NCI-H2196 treated with DMSO at 0.1 percent for 48 hours (cell line): ENCODE results near the gene CTDSPL.

Experiments
- DNase-seq: peaks from one replicate; lab custom pipeline; 2025; ENCODE audit not compliant: unreplicated experiment; lab: John Stamatoyannopoulos, UW

Gene CTDSPL

DNA sequence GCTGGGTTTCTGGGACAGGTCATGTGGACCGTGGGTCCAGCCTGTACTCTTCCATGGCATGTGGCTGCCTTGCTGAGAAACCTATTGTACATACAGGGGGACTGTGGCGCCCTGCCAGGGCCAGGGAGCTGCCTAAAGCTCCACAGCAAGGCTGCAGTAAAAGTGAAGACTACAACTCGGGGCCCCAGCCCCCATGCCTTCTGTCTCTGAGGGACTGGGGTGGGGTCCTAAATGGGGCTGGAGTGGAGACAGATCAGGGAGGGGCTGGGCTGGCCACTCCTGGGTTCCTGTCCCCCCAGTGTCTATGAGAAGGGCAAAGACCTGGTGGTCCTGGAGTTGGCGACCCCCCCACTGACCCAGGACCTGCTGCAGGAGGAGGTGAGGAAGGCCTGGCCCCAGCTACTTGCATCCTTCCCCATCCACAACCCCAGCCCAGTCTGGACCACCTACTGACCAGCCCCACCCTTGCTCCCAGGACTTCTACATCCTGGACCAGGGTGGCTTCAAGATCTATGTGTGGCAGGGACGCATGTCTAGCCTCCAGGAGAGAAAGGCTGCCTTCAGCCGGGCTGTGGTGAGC, 136.2 kb downstream of the CTDSPL start:
- DNase-seq, result no peak

DNA sequence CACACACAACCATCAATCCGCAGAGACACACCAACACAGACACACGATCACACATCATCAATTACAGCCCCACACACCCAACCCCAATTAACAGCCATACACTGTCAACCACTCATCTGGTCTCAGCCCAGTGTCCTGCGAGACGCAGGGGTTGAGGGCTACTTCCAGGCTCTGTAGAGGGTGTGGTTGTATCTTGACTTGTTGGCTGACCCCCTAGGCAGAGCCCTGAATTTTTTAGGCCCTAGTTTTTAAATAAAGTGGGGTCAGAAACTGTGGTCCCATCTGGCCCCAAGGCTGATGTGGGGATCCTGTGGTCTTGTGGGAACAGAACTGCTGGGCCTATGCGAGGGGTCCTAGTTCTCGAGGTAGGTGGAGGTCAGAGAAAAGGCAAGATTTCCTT, 138.2 kb downstream of the CTDSPL start:
- DNase-seq, result no peak

DNA sequence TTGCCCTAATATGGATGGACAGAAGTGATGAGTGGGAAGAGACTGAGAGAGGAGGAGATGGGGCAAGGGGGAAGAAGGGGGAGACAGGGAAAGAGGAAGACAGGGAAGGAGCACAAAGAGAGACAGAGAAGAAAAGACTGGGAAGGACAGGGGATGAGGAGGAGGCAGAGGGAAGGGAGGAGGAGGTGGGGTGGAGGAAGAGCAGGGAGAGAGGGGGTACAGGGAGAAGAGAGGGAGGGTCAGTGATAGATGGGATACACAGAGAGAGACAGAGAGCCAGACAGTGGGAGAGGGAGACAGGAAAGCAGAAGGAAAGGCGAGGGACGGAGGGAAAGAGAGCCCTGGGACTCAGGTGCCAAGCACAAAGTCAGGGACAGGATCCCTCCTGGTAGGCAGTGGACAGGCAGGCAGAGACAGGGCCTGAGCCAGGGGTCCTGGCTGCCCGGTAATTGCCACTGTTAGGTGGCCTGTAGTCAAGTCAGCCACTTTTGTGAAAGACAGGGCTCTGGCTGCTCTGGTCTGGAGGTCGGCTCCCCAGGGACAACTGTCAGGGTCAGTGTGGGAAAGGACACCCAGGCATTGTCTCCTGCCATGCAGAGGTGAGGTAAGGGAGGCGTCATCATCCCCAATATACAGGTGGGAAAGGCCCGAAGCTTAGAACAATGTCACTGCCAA, 138.7 kb downstream of the CTDSPL start:
- DNase-seq, result no peak

DNA sequence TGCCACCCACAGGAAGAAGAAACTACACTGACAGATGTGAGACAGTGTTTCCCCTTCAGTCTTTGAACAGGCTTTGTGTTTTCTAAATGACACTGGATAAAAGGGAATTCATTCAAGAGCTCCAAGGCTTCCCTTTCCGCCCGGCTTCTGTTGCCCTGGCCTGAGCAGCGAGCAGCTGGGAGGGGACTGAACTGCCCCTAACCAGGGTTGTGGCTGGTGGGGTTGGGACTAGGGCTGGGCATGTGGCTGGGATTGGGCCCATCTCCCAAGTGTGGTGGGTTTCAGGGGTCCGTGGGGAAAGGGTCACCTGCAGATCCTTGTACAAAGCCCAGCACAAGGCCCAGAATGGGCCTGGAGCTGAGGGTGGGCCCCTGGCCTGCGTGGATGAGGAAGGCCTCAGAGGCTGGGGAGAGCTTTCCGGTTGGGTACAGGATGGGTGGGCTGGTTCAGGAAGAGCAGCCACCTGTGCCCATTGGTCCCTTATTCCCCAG, 139.3 kb downstream of the CTDSPL start:
- no peak for DNase-seq

DNA sequence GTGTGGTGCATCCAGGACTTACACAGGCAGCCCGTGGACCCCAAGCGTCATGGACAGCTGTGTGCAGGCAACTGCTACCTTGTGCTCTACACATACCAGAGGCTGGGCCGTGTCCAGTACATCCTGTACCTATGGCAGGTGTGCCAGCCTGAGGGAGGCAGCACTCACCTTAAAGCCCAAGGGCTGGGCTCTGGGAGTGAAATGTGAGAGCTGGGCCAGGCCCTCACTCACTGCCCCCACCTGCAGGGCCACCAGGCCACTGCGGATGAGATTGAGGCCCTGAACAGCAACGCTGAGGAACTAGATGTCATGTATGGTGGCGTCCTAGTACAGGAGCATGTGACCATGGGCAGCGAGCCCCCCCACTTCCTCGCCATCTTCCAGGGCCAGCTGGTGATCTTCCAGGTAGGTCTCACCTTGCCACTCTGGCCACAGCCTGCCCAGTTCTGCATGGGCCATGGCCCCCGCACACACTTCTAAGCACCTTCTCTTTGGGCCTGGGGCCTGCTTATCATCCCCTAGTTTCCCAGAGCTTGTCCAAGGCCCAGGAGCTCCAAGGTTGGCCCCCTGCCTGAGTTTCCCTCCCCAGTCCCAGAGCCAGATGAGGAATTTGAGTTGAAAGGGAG, 139.9 kb downstream of the CTDSPL start:
- no peak for DNase-seq

DNA sequence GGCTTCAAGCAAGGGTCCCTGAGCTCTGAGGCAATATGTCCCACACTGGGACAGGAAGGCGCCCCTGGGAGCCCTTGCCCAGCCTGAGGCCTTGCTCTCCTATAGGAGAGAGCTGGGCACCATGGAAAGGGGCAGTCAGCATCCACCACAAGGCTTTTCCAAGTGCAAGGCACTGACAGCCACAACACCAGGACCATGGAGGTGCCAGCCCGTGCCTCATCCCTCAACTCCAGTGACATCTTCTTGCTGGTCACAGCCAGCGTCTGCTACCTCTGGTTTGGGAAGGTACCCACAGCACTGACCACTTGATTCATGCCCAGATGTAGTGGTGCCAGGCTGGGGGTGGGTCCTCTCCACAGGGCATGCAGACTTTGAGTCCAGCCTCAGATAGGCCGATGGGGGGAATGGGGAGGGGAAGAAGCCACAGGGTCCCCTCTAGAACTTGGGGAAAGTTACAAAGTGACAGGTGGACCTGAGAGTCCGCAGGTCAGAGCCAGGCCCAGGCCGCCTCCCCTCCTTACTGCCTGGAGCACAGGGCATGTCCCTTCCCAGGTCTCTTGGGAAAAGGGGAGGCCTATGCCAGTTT, 140.7 kb downstream of the CTDSPL start:
- no peak for DNase-seq

DNA sequence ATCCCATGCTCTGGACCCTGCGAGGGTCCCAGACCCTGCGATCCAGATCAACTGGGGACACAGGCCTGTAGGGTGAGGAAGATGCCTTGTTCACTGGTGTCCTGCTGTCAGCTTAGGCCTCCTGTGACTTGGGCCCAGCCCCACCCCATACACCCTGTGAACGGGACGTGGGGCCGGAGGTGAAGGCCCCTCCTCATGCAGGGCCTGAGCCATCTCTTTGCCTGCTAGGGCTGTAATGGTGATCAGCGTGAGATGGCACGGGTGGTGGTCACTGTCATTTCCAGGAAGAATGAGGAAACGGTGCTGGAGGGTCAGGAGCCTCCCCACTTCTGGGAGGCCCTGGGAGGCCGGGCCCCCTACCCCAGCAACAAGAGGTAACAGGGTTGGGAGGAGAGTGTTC, 141.3 kb downstream of the CTDSPL start:
- DNase-seq, result no peak

DNA sequence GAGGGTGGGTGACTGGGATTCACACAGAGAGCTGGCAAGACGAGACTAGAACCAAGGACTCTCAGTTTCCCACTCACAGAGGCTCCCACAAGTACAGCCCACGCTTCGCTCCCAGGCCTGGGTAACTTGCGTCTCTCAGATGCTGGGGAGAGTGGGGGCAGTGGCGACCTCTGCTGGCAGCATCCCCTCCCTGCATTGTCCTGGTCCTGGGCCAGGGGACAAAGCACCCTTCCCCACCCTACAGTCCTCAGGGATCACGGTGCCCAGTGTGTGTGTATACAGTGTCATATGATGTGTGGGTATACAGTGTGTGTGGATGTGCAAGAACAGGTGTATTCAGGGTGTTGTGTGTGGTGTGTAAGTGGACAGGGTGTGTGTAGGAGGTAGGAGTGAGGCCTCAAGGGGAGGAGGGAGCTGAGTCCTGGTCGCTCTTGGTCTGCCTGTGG, 141.7 kb downstream of the CTDSPL start:
- DNase-seq, result no peak

DNA sequence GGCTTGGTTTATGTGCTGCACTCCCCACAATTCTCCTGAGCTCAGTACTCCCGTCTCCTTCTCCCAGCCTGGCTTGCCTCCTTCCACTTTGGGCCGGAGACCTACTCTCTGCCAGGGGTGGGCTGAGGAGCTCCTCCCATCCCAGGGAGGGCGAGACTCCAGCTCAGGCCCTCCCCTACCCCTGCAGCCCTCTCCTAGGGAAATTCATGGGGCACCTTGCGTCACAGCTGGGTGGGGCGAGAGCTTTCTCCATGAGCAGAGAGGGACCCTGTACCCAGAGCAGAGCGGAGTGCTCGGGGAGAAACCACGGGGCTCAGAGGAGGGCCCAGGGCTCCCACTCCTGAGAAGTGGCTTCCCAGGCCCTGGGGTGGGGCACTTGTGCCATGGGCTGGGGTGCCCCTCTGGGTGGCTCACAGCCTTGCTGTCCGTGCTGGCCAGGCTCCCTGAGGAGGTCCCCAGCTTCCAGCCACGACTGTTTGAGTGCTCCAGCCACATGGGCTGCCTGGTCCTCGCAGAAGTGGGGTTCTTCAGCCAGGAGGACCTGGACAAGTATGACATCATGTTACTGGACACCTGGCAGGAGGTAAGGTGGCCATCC, 142.2 kb downstream of the CTDSPL start:
- no peak for DNase-seq

DNA sequence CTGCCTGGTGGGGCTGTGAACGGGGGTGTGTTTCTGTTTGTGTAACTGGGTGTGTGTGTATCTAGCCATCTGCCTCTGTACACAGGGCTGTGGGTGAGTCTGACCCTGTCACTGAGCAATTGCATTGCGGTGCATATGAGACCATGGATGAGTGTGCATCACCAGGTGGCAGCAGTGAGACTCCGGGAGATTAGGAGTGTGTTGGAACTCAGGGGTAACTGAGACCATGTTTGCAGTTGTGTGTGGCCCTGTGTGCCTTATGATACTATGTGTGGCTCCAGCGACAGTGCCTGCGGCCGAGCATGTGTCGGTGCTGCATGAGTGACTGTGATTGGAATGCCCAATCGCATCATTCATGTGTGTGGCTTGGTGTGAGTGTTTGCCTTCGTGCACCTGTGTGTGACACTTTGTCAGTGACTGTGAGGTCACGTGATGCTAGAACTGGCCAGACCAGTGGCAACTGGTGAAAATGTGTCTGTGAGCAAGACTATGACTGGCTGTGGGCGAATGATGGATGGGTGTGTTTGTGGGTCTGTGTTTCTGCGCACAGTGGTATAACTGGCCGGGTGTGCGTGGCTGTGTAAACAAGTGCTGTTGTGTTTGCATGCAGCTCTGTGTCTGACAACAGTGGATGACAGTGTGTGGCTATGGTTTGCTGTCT, 142.9 kb downstream of the CTDSPL start:
- no peak for DNase-seq

DNA sequence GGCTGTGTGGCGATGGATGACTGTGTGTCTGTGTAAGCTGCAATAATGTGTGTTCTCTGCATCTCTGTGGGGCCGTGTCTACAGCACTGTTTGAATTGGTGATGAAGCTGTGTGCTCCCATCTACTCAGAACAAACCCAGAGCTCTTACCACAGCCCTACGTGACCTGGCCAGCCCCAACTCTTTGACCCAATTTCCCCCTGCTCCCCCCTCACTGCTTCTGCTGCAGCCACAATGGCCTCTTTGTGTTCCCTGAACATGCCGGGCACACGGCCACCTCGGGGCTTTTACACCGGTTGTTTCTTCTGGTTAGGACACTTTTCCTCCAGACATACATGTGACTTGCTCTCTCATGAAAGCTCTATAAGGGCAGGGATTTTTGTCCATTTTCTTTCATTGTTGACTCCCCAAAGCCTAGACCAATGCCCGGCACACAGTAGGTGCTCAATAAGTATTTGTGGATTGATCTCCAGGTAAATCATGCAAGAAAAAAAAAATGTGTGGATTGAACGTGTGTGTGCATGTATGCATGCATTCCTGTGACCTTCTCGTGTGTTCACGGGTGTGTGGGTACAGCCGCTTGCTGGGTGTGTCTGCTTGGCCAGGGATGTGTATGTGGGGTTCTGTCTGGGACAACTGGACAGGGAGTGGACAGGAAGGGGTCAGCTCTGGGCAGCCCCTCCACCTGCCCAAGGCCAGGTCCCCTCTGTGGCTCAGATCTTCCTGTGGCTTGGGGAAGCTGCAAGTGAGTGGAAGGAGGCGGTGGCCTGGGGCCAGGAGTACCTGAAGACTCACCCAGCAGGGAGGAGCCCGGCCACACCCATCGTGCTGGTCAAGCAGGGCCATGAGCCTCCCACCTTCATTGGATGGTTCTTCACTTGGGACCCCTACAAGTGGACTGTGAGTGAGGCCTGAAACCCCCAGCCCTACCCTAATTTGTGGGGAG, 143.7 kb downstream of the CTDSPL start:
- no peak for DNase-seq

DNA sequence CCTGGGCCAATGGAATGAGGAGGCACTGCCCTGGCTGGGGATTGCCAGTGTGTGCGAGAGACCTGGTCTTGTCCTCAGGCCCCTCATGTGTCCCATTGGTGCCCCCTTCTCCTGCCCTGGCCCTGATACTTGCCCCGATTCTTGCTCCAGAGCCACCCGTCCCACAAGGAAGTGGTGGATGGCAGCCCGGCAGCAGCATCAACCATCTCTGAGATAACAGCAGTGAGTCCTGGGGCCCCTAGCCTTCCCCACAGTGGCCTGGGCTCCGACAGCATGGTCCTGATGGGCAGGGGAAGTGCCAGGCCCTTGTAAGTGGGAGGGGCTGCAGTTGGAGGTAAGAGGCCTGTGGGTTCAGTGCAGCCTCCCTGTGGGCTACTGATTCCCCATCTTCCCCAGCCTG, 144.4 kb downstream of the CTDSPL start:
- DNase-seq, result no peak

DNA sequence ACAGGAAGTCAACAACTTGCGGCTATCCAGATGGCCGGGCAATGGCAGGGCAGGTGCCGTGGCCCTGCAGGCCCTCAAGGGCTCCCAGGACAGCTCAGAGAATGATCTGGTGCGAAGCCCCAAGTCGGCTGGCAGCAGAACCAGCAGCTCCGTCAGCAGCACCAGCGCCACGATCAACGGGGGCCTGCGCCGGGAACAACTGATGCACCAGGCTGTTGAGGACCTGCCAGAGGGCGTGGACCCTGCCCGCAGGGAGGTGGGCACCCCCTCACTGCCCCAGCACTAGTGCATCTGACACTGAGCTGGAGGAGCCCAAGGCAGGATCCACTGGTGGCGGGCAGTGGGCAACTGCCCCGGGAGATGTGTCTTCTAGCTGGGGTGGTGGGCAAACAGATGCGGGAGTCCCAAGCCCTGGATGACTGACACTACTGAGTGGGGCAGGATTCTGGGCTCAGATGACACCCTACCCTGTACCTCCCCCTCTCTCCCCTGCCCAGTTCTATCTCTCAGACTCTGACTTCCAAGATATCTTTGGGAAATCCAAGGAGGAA, 144.8 kb downstream of the CTDSPL start:
- DNase-seq, result no peak

DNA sequence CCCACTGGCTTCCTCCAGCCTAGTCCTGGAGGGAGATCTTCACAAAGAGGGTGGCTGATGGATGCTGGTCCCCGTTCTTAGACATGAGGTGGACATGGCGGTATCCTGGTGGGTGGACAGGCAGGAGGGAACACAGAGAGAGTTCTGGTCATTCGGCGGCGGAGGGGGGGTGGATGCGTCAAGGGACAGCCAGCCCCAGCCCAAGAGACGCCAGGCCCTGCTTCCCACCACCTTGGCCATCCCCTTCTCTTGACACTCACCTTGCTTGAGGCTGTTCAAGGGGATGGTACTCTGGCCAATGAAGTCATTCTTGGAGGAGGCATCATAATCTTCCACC, 146.0 kb downstream of the CTDSPL start:
- DNase-seq, result no peak

DNA sequence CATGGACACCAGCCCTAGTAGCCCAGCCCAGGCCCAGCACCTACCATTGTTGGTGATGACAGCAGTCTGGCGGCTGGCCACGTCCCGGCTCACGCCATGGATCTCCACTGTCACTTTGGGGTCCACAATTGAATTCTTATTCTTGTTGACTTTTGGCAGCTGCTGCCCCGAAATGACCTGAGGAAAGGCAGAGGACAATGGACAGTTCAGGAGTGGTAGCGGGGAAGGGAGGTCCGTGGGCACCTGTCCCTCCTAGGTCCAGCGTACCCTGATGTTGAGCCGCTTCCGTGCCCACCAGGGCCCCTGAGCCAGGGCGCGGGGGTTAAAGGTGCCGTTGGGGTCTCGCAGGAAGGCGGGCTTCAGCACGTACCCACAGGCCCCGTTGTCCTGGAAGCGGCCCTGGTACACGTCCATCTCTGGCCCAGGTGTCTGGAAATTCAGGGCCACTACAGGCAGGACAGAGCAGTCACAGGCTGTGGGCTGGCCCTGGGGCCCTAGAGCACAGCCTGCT, 146.6 kb downstream of the CTDSPL start:
- no peak for DNase-seq

DNA sequence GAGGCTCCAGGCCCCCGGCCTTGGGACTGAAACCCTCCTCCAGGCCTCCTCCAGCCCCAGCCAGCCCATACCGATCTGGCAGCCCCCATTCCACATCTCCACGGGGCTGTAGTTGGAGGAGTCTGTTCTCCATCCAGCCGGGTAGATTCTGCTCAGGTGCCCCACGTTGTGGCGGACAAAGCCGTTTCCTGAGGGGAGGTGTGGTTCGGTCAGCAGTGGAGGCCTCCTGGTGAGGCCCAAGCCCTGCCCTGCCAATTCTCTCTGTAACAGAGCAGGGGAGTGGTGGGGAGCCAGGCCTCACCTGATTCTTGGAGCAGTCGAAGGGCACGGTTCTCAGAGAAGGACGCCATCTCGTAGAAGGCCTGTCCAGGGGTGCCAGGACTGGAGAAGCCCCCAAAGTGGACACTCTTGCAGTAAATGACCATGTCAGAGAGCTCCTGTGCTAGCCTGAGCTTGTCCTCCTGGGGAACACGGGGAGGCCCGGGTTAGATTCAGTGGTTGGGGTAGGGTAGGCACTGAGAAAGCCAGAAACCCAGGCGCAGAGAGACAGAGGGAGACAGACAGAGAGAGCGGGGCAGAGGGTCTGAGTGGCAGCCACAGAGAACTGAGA, 147.4 kb downstream of the CTDSPL start:
- no peak for DNase-seq

DNA sequence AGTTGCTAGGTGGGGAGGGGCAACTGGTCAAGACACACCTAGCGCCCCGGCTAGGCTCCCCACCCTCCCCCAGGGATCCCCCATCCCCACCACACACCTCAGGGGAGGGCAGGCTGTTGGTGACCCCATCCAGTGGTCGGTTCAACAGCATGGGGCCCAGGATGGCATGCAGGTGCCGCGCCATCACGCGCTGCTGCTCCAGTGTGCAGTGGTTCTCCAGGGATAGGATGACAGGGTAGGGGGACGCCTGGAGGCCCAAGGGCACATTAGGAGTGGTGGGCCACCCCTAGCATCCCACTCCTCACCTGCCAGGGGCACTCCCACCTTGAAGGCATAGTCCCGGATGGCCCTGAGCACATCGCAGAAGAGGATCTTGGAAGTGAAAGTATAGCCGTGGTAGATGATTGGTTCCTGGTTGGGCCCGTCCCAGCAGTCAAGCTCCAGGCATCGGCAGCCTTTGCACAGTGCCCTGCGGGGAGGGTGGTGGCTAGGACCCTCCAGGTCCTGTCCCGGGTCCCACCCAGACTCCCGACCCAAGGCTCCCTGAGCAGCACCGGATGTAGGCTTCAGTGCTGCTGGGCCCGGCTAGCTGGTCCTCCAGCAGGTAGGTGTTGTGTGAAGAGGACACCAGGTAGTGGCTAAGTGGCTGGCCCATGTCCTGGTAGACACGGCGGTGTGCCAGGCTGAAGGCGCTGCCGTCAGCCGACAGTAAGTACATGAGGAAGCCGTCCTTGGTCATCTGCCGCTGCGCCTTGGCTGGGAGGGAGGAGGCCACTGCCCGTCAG, 148.3 kb downstream of the CTDSPL start:
- no peak for DNase-seq

DNA sequence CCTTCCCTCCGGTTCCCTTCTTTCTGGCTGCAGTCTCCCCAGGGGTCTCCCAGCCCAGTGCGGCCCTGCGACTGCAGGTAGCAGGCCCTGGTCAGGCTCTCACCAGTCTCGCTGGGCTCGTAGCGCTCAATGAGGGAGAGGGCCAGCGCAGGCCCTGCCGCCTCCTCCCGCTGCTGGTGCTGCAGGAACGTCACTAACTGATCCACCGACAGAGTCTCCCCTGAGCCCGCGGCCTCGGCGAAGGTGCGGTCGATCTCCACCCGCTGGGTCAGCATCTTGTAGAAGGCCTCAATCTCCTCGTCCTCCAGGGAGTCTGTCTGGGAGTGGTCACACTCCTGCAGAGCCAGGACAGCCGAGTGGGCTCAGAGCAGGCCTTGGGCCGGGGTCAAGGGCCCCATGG, 149.4 kb downstream of the CTDSPL start:
- no peak for DNase-seq
